MCF 10A (cell line): ENCODE data around the gene UBE2L6. TPM values are rescaled to one million over a fixed set of nuclear protein-coding genes. Genes with fewer than 3 reads are reported as not detected.

Experiments used
- BruUV-seq: library from RNA; stranded (reverse); fragments of 400-500 nt; replicated peaks from 2 replicates; lab custom pipeline; 2021; lab: Mats Ljungman, UMichigan
- CTCF ChIA-PET: fragments of 300-600 bp; sonication (Branson Sonifier 250); formaldehyde crosslinking; extraction: SDS; loops from one replicate; lab custom pipeline; 2021; ENCODE audit warnings: antibody characterized with exemption, inconsistent platforms; lab: Yijun Ruan, JAX
- POLR2A ChIA-PET: fragments of 300-600, 350-650 bp; sonication (Branson Sonifier 250); formaldehyde crosslinking; extraction: SDS; loops from one replicate; lab custom pipeline; 2020; ENCODE audit warnings: antibody characterized with exemption, inconsistent platforms; lab: Yijun Ruan, JAX
- DNase-seq: peaks from one replicate; pipeline ENCODE4 v3.0.0-alpha.2; 2018; ENCODE audit not compliant: unreplicated experiment
- H3K27ac Mint-ChIP-seq: one replicate; pipeline ENCODE4 v1.8.0; 2022; ENCODE audit warnings: mild to moderate bottlenecking, low read depth, mixed read lengths; ENCODE audit not compliant: unreplicated experiment
- H3K27me3 Mint-ChIP-seq: one replicate; pipeline ENCODE4 v1.8.0; 2022; ENCODE audit warnings: mixed read lengths; ENCODE audit not compliant: insufficient read depth, unreplicated experiment
- H3K36me3 Mint-ChIP-seq: one replicate; pipeline ENCODE4 v1.8.0; 2022; ENCODE audit warnings: mild to moderate bottlenecking, moderate library complexity, mixed read lengths; ENCODE audit not compliant: insufficient read depth, unreplicated experiment
- H3K4me1 Mint-ChIP-seq: one replicate; pipeline ENCODE4 v1.8.0; 2022; ENCODE audit warnings: mixed read lengths; ENCODE audit not compliant: insufficient read depth, unreplicated experiment
- H3K4me3 Mint-ChIP-seq: one replicate; pipeline ENCODE4 v1.8.0; 2022; ENCODE audit warnings: mild to moderate bottlenecking, moderate library complexity, mixed read lengths; ENCODE audit not compliant: unreplicated experiment
- H3K9me3 Mint-ChIP-seq: one replicate; pipeline ENCODE4 v1.8.0; 2022; ENCODE audit warnings: mixed read lengths; ENCODE audit not compliant: unreplicated experiment
- intact Hi-C: fragments of 100-400 bp; cut with micrococcal nuclease; formaldehyde crosslinking; loops from 2 replicates; pipeline ENCODE4 v1.14.1; 2022
- total RNA-seq: library from RNA; stranded (reverse); gene quantifications from 2 replicates; pipeline ENCODE4 v1.2.3, GENCODE V29; 2022
- TF ChIP-seq, protein P1 (sequence below): fragments of 200-600 bp; IDR thresholded peaks from one replicate; pipeline ENCODE4 v1.8.0; 2022; ENCODE audit warnings: antibody characterized with exemption, mild to moderate bottlenecking; ENCODE audit not compliant: unreplicated experiment

The UBE2L6 gene
- total RNA-seq, 1 experiment from 2014 or later: 17.0 TPM

DNA sequence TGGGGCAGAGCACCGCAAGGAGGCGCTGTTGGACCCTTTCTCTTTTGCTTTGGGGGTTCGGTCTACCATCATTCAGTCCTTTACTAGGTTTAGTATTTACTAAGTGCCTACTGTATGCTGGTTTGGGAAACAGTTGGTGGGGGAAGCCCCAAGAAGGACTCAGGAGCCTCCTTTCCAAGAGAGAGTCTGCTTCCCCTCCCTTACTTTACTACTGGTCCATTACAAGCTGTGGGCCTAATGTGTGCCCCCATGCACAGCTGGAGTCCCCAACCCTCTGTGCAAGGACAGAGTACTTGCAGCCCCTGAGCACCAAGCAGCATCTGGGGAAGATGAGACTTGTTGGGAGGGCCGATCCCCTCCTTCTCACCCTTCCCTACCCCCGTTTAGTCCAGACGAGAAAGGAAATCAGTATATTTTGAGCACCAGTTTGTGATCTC lies 876 bp upstream of the UBE2L6 start:
- intact Hi-C loops: loop anchor here (1.0 to 5.0 kb wide), 5 partner anchors 38 to 945 kb away; partner anchors contain the start of genes MED19, TIMM10 and TMX2
- peak; percentile 84 for DNase-seq
- POLR2A ChIA-PET: interaction anchor here (0.7 to 3.1 kb wide), 12 partner anchors 18 to 1607 kb away, joined by 3 to 31 read pairs (median 4); partner anchors contain the start of genes CLP1 and TIMM10
- no TSS peak for BruUV-seq
- Mint-ChIP-seq H3K27me3 (no peaks in the 10 kb centered on the region), H3K27ac (peak overlapping the region; percentile 63), H3K9me3 (no peaks in the 10 kb centered on the region), H3K36me3 (peaks cover 6% of the 10 kb centered on the region), H3K4me1 (peaks cover 34% of the 10 kb centered on the region), H3K4me3 (peak overlapping the region; percentile 94)
- TF ChIP-seq, protein P1, sequence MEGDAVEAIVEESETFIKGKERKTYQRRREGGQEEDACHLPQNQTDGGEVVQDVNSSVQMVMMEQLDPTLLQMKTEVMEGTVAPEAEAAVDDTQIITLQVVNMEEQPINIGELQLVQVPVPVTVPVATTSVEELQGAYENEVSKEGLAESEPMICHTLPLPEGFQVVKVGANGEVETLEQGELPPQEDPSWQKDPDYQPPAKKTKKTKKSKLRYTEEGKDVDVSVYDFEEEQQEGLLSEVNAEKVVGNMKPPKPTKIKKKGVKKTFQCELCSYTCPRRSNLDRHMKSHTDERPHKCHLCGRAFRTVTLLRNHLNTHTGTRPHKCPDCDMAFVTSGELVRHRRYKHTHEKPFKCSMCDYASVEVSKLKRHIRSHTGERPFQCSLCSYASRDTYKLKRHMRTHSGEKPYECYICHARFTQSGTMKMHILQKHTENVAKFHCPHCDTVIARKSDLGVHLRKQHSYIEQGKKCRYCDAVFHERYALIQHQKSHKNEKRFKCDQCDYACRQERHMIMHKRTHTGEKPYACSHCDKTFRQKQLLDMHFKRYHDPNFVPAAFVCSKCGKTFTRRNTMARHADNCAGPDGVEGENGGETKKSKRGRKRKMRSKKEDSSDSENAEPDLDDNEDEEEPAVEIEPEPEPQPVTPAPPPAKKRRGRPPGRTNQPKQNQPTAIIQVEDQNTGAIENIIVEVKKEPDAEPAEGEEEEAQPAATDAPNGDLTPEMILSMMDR: peak; percentile 92
- CTCF ChIA-PET: interaction anchor here (0.5 to 9.6 kb wide), 51 partner anchors 9 to 1591 kb away, joined by 3 to 315 read pairs (median 4); no protein-coding TSS in a partner anchor

DNA sequence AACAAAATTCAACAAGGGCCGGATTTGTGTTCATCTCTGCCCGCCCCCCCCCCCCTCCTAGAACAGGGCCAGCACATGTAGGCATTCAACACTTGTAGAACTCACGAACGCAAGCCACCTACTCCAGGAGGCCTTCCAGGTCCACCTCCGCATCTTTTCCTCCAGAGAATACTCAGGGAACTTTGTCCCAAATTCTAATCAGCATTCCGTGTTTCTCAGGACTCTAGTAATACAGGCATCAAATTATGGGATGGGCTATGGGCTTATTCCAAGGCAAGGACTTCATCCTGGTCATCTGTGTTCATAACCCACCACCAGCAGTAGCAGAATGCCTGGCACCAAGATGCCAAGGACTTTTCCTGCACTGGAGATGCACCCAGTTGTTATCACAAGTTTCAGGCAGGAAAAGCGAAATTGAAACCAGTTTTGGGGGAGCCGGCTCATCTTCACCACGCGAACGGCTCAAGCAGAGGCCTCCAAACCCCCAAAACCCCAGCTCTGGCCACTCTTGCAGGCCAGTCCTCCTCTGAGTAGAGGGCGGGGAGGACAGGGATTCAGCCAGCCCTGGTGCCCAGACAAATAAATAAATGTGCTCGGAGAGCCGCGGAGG lies 462 bp downstream of the UBE2L6 start:
- Mint-ChIP-seq H3K4me1 (peaks cover 34% of the 10 kb centered on the region), H3K27ac (no peak overlapping the region), H3K27me3 (no peaks in the 10 kb centered on the region), H3K9me3 (no peaks in the 10 kb centered on the region), H3K4me3 (peak overlapping the region; percentile 94), H3K36me3 (peaks cover 6% of the 10 kb centered on the region)
- intact Hi-C loops: loop anchor here (2.0 to 5.0 kb wide), 3 partner anchors 110 to 220 kb away; partner anchors contain the start of genes MED19 and TMX2
- CTCF ChIA-PET: interaction anchor here (0.6 to 9.6 kb wide), 15 partner anchors 12 to 729 kb away, joined by 3 to 315 read pairs (median 6); no protein-coding TSS in a partner anchor
- DNase-seq: peak; percentile 21
- POLR2A ChIA-PET: interaction anchor here (0.8 to 3.1 kb wide), 5 partner anchors 16 to 90 kb away, joined by 3 to 31 read pairs (median 10); partner anchors contain the start of genes CLP1 and TIMM10
- TF ChIP-seq, protein P1: no peak
- TSS peak; percentile 58 for BruUV-seq

DNA sequence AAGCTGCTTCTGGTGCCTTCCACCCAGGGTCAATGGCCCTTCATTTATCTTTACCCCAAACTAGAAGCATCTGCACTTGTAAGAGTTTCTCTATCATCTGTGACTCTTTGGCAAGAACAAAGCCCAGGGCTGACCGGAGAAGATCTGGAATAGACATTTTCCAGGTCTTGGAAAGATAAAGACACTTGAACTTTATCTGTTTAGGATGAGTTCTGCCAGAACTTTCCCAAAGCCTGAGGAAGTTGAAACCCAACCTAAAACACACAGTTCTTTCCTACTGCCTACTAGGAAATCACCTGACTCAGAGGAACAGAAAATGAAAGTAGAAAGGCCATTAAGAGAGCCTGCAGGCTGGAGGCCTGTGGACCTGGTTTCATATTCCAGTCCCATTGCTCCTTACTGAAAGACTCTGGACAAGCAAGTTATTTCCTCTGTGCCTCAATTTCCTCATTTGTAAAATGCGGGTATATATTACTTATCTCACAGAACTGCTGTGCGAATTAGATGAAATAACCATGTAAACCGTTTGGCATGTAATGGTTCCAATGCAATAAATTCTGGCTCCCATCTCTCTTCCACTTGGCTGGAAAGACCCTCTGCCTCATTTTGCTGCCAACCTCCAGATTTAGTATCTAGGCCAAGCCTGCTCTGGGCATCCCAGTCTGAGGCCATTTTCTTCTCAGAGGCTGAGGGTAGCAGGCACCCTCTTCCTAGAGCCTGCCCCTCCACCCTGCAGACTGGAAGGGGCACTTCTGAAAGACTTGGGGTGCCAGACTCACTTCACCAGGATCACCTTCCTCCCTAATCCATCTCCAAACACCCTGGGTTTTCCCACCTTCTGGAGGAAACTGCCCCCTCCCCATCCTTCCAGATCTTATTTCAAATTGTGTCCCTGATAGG lies 1.2 kb downstream of the UBE2L6 start:
- peak overlapping the region; percentile 94 for H3K4me3 Mint-ChIP-seq
- ChIA-PET CTCF (interaction anchor here (0.5 to 9.6 kb wide), 11 partner anchors 11 to 729 kb away, joined by 3 to 315 read pairs (median 4); no protein-coding TSS in a partner anchor), POLR2A (interaction anchor here (0.8 to 2.6 kb wide), 3 partner anchors 19 to 35 kb away, joined by 3 to 10 read pairs (median 3); partner anchors contain the start of gene TIMM10)
- H3K9me3 Mint-ChIP-seq: no peaks in the 10 kb centered on the region
- BruUV-seq: no TSS peak
- peaks cover 6% of the 10 kb centered on the region for H3K36me3 Mint-ChIP-seq
- H3K4me1 Mint-ChIP-seq: peaks cover 34% of the 10 kb centered on the region
- no peaks in the 10 kb centered on the region for H3K27me3 Mint-ChIP-seq
- H3K27ac Mint-ChIP-seq: peak overlapping the region; percentile 20
- TF ChIP-seq, protein P1: no peak
- peak; percentile 44 for DNase-seq
- intact Hi-C loops: loop anchor here (2.0 to 5.0 kb wide), 3 partner anchors 109 to 219 kb away; partner anchors contain the start of genes MED19 and TMX2
